Caco-2 (cell line): ENCODE results near the gene PSMC6. TPM values are rescaled to one million over a fixed set of nuclear protein-coding genes. Genes with fewer than 3 reads are reported as not detected.
"Not testable (repeated sequence)": the region's sequence is repeated elsewhere in the genome, so short reads cannot be mapped to it uniquely, and the experiment has no call there.

ENCODE experiments used
- BruUV-seq: library from RNA; stranded (reverse); fragments of 400-500 nt; replicated peaks from 2 replicates; lab custom pipeline; 2021; lab: Mats Ljungman, UMichigan
- CTCF ChIA-PET: fragments of 300-600 bp; sonication (Branson Sonifier 250); formaldehyde crosslinking; loops from one replicate; lab custom pipeline; 2022; ENCODE audit warnings: antibody characterized with exemption; lab: Charles Lee
- POLR2A ChIA-PET: fragments of 300-600 bp; sonication (Branson Sonifier 250); formaldehyde crosslinking; loops from one replicate; lab custom pipeline; 2022; ENCODE audit warnings: antibody characterized with exemption; lab: Charles Lee
- DNase-seq, 2 experiments: peaks; one replicate each; pipeline versions ENCODE4 v3.0.0 to v3.0.0-alpha.2; 2020 to 2022
- H3K27me3 ChIP-seq: replicated peaks from 2 replicates; pipeline ENCODE4 v1.6.0; 2011; ENCODE audit warnings: low read length; ENCODE audit not compliant: control insufficient read depth, insufficient read depth
- H3K36me3 ChIP-seq: 2 replicates; pipeline ENCODE4 v1.5.1; 2011; ENCODE audit warnings: low read length; ENCODE audit not compliant: control insufficient read depth, insufficient read depth
- H3K4me1 ChIP-seq: fragments of 250-450 bp; sonication (Bioruptor Pico); 2 replicates; pipeline ENCODE4 v1.5.1; 2020; ENCODE audit warnings: mild to moderate bottlenecking
- H3K4me3 ChIP-seq: 2 replicates; pipeline ENCODE4 v1.5.1; 2011; ENCODE audit warnings: low read depth, mild to moderate bottlenecking, control low read depth, low read length
- H3K9me3 ChIP-seq: fragments of 250-450 bp; sonication (Bioruptor Pico); 2 replicates; pipeline ENCODE4 v1.5.1; 2020; ENCODE audit warnings: mild to moderate bottlenecking, moderate library complexity
- H3K27ac Mint-ChIP-seq: one replicate; pipeline ENCODE4 v1.8.0; 2022; ENCODE audit warnings: mixed read lengths; ENCODE audit not compliant: unreplicated experiment
- H3K27me3 Mint-ChIP-seq: one replicate; pipeline ENCODE4 v1.8.0; 2022; ENCODE audit warnings: mixed read lengths; ENCODE audit not compliant: insufficient read depth, unreplicated experiment
- H3K36me3 Mint-ChIP-seq: one replicate; pipeline ENCODE4 v1.8.0; 2022; ENCODE audit warnings: mild to moderate bottlenecking, mixed read lengths; ENCODE audit not compliant: insufficient read depth, unreplicated experiment
- H3K4me1 Mint-ChIP-seq: one replicate; pipeline ENCODE4 v1.8.0; 2022; ENCODE audit warnings: low read depth, mixed read lengths; ENCODE audit not compliant: unreplicated experiment
- H3K4me3 Mint-ChIP-seq: one replicate; pipeline ENCODE4 v1.8.0; 2022; ENCODE audit warnings: mild to moderate bottlenecking, moderate library complexity, mixed read lengths; ENCODE audit not compliant: unreplicated experiment
- H3K9me3 Mint-ChIP-seq: one replicate; pipeline ENCODE4 v1.8.0; 2022; ENCODE audit warnings: mixed read lengths; ENCODE audit not compliant: unreplicated experiment
- intact Hi-C: fragments of 100-400 bp; cut with micrococcal nuclease; formaldehyde crosslinking; loops from one replicate; pipeline ENCODE4 v1.10.0; 2022; ENCODE audit not compliant: unreplicated experiment
- total RNA-seq: library from RNA; stranded (reverse); gene quantifications from 2 replicates; pipeline ENCODE4 v1.2.3, GENCODE V29; 2022
- TF ChIP-seq, protein P1 (sequence below), 2 experiments: fragments of 200-600 bp in 1 of 2; IDR thresholded peaks; 1 replicate in 1 of 2; 2 replicates in 1 of 2; pipeline versions ENCODE4 v1.5.1 to v1.8.0; 2011 to 2022; ENCODE audit warnings: antibody characterized with exemption in 1 of 2, control low read depth in 1 of 2, inconsistent platforms in 1 of 2, low read depth in 1 of 2, low read length in 1 of 2, mild to moderate bottlenecking in 1 of 2, moderate library complexity in 1 of 2; ENCODE audit not compliant: insufficient read depth in 1 of 2, severe bottlenecking in 1 of 2, unreplicated experiment in 1 of 2

Gene PSMC6
- total RNA-seq, 1 experiment from 2014 or later, result 130 TPM

- Histone ChIP-seq H3K27me3 (no peaks in the 10 kb centered on the region), H3K36me3 (peaks cover 2% of the 10 kb centered on the region; the same call in 1 of the 2 replicates), H3K4me3 (no peak overlapping the region), H3K4me1 (no peaks in the 10 kb centered on the region), H3K9me3 (no peaks in the 10 kb centered on the region)
- POLR2A ChIA-PET, result interaction anchor here (1.1 kb wide), 1 partner anchor 16 kb away, joined by 3 read pairs; no protein-coding TSS in a partner anchor
- no TSS peak for BruUV-seq
- Mint-ChIP-seq H3K27ac (no peak overlapping the region), H3K9me3 (no peaks in the 10 kb centered on the region), H3K36me3 (peaks cover 75% of the 10 kb centered on the region), H3K4me1 (no peaks in the 10 kb centered on the region), H3K27me3 (no peaks in the 10 kb centered on the region), H3K4me3 (no peak overlapping the region)
- TF ChIP-seq, protein P1, sequence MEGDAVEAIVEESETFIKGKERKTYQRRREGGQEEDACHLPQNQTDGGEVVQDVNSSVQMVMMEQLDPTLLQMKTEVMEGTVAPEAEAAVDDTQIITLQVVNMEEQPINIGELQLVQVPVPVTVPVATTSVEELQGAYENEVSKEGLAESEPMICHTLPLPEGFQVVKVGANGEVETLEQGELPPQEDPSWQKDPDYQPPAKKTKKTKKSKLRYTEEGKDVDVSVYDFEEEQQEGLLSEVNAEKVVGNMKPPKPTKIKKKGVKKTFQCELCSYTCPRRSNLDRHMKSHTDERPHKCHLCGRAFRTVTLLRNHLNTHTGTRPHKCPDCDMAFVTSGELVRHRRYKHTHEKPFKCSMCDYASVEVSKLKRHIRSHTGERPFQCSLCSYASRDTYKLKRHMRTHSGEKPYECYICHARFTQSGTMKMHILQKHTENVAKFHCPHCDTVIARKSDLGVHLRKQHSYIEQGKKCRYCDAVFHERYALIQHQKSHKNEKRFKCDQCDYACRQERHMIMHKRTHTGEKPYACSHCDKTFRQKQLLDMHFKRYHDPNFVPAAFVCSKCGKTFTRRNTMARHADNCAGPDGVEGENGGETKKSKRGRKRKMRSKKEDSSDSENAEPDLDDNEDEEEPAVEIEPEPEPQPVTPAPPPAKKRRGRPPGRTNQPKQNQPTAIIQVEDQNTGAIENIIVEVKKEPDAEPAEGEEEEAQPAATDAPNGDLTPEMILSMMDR (IDR thresholded peaks at IDR 0.05; ENCODE audit: insufficient read depth in 1 of 2, low read depth in 1 of 2, low read length in 1 of 2, severe bottlenecking in 1 of 2, unreplicated experiment in 1 of 2), result no peak
- CTCF ChIA-PET, result interaction anchor here (0.8 kb wide), 1 partner anchor 12 kb away, joined by 3 read pairs; no protein-coding TSS in a partner anchor
- intact Hi-C loops, result no loop called here
- DNase-seq, result no peak
These were observed 16.7 kb downstream of the PSMC6 start for GRCh38 chr14:52723514-52724359.

- Histone ChIP-seq H3K27me3 (no peaks in the 10 kb centered on the region), H3K36me3 (peaks cover 2% of the 10 kb centered on the region; the same call in 1 of the 2 replicates), H3K9me3 (no peaks in the 10 kb centered on the region), H3K4me3 (no peak overlapping the region), H3K4me1 (no peaks in the 10 kb centered on the region)
- H3K4me3 Mint-ChIP-seq, result no peak overlapping the region
- TF ChIP-seq, protein P1 (IDR thresholded peaks at IDR 0.05; ENCODE audit: insufficient read depth in 1 of 2, low read depth in 1 of 2, low read length in 1 of 2, severe bottlenecking in 1 of 2, unreplicated experiment in 1 of 2), result no peak
- intact Hi-C loops, result no loop called here
- DNase-seq, result no peak
- H3K36me3 Mint-ChIP-seq, result peaks cover 70% of the 10 kb centered on the region
- no peak overlapping the region for H3K27ac Mint-ChIP-seq
- H3K27me3 Mint-ChIP-seq, result no peaks in the 10 kb centered on the region
- H3K9me3 Mint-ChIP-seq, result no peaks in the 10 kb centered on the region
- ChIA-PET POLR2A (no interaction called here), CTCF (no interaction called here)
- BruUV-seq, result no TSS peak
- no peaks in the 10 kb centered on the region for H3K4me1 Mint-ChIP-seq
These were observed 17.3 kb downstream of the PSMC6 start for GRCh38 chr14:52724360-52724644.

DNA sequence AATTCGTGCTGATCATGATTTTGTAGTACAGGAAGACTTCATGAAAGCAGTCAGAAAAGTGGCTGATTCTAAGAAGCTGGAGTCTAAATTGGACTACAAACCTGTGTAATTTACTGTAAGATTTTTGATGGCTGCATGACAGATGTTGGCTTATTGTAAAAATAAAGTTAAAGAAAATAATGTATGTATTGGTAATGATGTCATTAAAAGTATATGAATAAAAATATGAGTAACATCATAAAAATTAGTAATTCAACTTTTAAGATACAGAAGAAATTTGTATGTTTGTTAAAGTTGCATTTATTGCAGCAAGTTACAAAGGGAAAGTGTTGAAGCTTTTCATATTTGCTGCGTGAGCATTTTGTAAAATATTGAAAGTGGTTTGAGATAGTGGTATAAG is 20.5 kb downstream of the PSMC6 start:
- POLR2A ChIA-PET, result interaction anchor here (0.6 kb wide), 1 partner anchor 11 kb away, joined by 7 read pairs; no protein-coding TSS in a partner anchor
- H3K4me1 ChIP-seq, intact Hi-C loops, CTCF ChIA-PET, H3K4me1 Mint-ChIP-seq, DNase-seq, BruUV-seq, H3K4me3 Mint-ChIP-seq, H3K27ac Mint-ChIP-seq, H3K27me3 Mint-ChIP-seq, H3K9me3 Mint-ChIP-seq, H3K27me3 ChIP-seq, H3K9me3 ChIP-seq, H3K36me3 ChIP-seq, H3K4me3 ChIP-seq: not testable (repeated sequence)
- peaks cover 56% of the 10 kb centered on the region for H3K36me3 Mint-ChIP-seq

DNA sequence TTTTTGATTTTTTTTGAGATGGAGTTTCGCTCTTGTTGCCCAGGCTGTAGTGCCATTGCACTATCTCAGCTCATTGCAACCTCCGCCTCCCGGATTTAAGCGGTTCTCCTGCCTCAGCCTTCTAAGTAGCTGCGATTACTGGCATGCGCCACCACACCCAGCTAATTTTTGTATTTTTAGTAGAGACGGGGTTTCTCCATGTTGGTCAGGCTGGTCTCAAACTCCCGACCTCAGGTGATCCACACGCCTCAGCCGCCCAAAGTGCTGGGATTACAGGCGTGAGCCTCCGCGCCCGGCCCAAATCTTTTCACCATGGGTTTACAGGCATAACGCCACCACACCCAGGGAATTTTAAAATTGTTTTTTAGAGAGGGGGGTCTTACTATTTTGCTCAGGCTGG is 22.0 kb downstream of the PSMC6 start:
- H3K9me3 Mint-ChIP-seq, H3K4me1 ChIP-seq, H3K9me3 ChIP-seq, H3K4me1 Mint-ChIP-seq, H3K4me3 Mint-ChIP-seq, H3K27me3 ChIP-seq, H3K36me3 ChIP-seq, H3K4me3 ChIP-seq, H3K27ac Mint-ChIP-seq, H3K27me3 Mint-ChIP-seq, BruUV-seq, DNase-seq, CTCF ChIA-PET, intact Hi-C loops: not testable (repeated sequence)
- POLR2A ChIA-PET, result interaction anchor here (1.4 kb wide), 1 partner anchor 177 kb away, joined by 5 read pairs; the partner anchor contains the start of genes GPR137C and TXNDC16
- H3K36me3 Mint-ChIP-seq, result peaks cover 57% of the 10 kb centered on the region
